NCI-H510A treated with DMSO at 0.1 percent for 48 hours (cell line): ENCODE results near the gene DOK4.
"Not testable (repeated sequence)": the region's sequence is repeated elsewhere in the genome, so short reads cannot be mapped to it uniquely, and the experiment has no call there.

ENCODE experiments used
- DNase-seq: peaks from one replicate; lab custom pipeline; 2025; lab: John Stamatoyannopoulos, UW

DOK4 gene

GRCh38 chr16:57446531-57447185 lies 39.6 kb downstream of the DOK4 start:
- peak; percentile 33 for DNase-seq

GRCh38 chr16:57445510-57445909 lies 40.8 kb downstream of the DOK4 start:
- DNase-seq, result no peak

GRCh38 chr16:57444711-57445110 lies 41.6 kb downstream of the DOK4 start:
- DNase-seq, result no peak

GRCh38 chr16:57440551-57440950 lies 45.7 kb downstream of the DOK4 start:
- DNase-seq, result not testable (repeated sequence)

GRCh38 chr16:57439947-57440346 lies 46.3 kb downstream of the DOK4 start:
- DNase-seq, result not testable (repeated sequence)

- no peak for DNase-seq
Observed at GRCh38 chr16:57435838-57436237, 50.5 kb downstream of the DOK4 start.

- no peak for DNase-seq
Observed at GRCh38 chr16:57434003-57434402, 52.3 kb downstream of the DOK4 start.

- no peak for DNase-seq
Observed at GRCh38 chr16:57432989-57433388, 53.3 kb downstream of the DOK4 start.

GRCh38 chr16:57432505-57432904 lies 53.8 kb downstream of the DOK4 start:
- no peak for DNase-seq

- no peak for DNase-seq
Observed at GRCh38 chr16:57430955-57431354, 55.3 kb downstream of the DOK4 start.

GRCh38 chr16:57427824-57428223 lies 58.5 kb downstream of the DOK4 start:
- no peak for DNase-seq

- DNase-seq, result no peak
Observed at GRCh38 chr16:57427307-57427706, 59.0 kb downstream of the DOK4 start.

- no peak for DNase-seq
Observed at GRCh38 chr16:57426356-57426755, 59.9 kb downstream of the DOK4 start.

- no peak for DNase-seq
Observed at GRCh38 chr16:57424583-57424982, 61.7 kb downstream of the DOK4 start.

GRCh38 chr16:57423152-57423551 lies 63.1 kb downstream of the DOK4 start:
- no peak for DNase-seq

GRCh38 chr16:57422026-57422944 lies 64.0 kb downstream of the DOK4 start:
- DNase-seq, result peak; percentile 58
